ENCODE measurements around the gene PLA2G1B. TPM values are rescaled to one million over a fixed set of nuclear protein-coding genes. Genes with fewer than 3 reads are reported as not detected.
A peak's percentile ranks its signal among the peaks of the same experiment; 100 is the strongest.

The PLA2G1B gene
- total and polyA plus RNA-seq, 2 of the 13 experiments (the other 11 are each of a cell fraction or from before 2014, with no cell fraction given): 0.33 to 1.4 TPM

- TF ChIP-seq GMEB2 (CRISPR knock-in tag; IDR thresholded peaks at IDR 0.05; ENCODE audit: low read depth): no peak
- peak; percentile 43; the same call in 1 of the 2 replicates for TF ChIP-seq ATF2 (CRISPR knock-in tag; IDR thresholded peaks at IDR 0.05)
- TF ChIP-seq ERF (CRISPR knock-in tag; IDR thresholded peaks at IDR 0.05): peak; percentile 56
- TF ChIP-seq SOX13 (IDR thresholded peaks at IDR 0.05): 0 out of 2 replicates have a peak, but pooled peaks have one; percentile 28
- TF ChIP-seq SOX13 (CRISPR knock-in tag; conservative IDR thresholded peaks at IDR 0.05 in 1 of 2, IDR thresholded peaks at IDR 0.05 in 1 of 2): peak in 1 of 2 experiments; percentile 36; a peak in 1 of 4 replicates
- peak; percentile 49; the same call in 1 of the 2 replicates for TF ChIP-seq YEATS2 (CRISPR knock-in tag; IDR thresholded peaks at IDR 0.05; ENCODE audit: borderline replicate concordance)
- TF ChIP-seq ZBTB42 (CRISPR knock-in tag; IDR thresholded peaks at IDR 0.05): 0 out of 2 replicates have a peak, but pooled peaks have one; percentile 27
- TF ChIP-seq RFX3 (CRISPR knock-in tag; IDR thresholded peaks at IDR 0.05): no peak
- no peak for TF ChIP-seq PTBP1 (IDR thresholded peaks at IDR 0.05; ENCODE audit: low read depth, low read length, poor library complexity, severe bottlenecking)
- peak; percentile 40 for TF ChIP-seq GABPB1 (CRISPR knock-in tag; IDR thresholded peaks at IDR 0.05)
- TF ChIP-seq SAP130 (CRISPR knock-in tag; IDR thresholded peaks at IDR 0.05; ENCODE audit: low read depth): peak; percentile 91
- peak; percentile 80 for TF ChIP-seq FOXA3 (CRISPR knock-in tag; IDR thresholded peaks at IDR 0.05)
- TF ChIP-seq KMT2A (CRISPR knock-in tag; IDR thresholded peaks at IDR 0.05): peak; percentile 51; the same call in 1 of the 2 replicates
- TF ChIP-seq THAP11 (CRISPR knock-in tag; IDR thresholded peaks at IDR 0.05): peak; percentile 99
- TF ChIP-seq ZBTB25 (CRISPR knock-in tag; IDR thresholded peaks at IDR 0.05): 0 out of 2 replicates have a peak, but pooled peaks have one; percentile 19
- TF ChIP-seq STAG1 (CRISPR knock-in tag; IDR thresholded peaks at IDR 0.05): no peak
- TF ChIP-seq TBX3 (IDR thresholded peaks at IDR 0.05; ENCODE audit: borderline replicate concordance): peak; percentile 76; the same call in 1 of the 2 replicates
- TF ChIP-seq HNF4A (CRISPR knock-in tag; IDR thresholded peaks at IDR 0.05): 0 out of 2 replicates have a peak, but pooled peaks have one; percentile 28
- TF ChIP-seq FOXA1 (IDR thresholded peaks at IDR 0.05): peak; percentile 53
- peak; percentile 89 for TF ChIP-seq FOXA1 (CRISPR knock-in tag; IDR thresholded peaks at IDR 0.05)
- no peak for TF ChIP-seq ZNF253 (CRISPR knock-in tag; IDR thresholded peaks at IDR 0.05; ENCODE audit: borderline replicate concordance)
- TF ChIP-seq ARNTL (CRISPR knock-in tag; IDR thresholded peaks at IDR 0.05): 0 out of 2 replicates have a peak, but pooled peaks have one; percentile 66
- TF ChIP-seq, protein P1, sequence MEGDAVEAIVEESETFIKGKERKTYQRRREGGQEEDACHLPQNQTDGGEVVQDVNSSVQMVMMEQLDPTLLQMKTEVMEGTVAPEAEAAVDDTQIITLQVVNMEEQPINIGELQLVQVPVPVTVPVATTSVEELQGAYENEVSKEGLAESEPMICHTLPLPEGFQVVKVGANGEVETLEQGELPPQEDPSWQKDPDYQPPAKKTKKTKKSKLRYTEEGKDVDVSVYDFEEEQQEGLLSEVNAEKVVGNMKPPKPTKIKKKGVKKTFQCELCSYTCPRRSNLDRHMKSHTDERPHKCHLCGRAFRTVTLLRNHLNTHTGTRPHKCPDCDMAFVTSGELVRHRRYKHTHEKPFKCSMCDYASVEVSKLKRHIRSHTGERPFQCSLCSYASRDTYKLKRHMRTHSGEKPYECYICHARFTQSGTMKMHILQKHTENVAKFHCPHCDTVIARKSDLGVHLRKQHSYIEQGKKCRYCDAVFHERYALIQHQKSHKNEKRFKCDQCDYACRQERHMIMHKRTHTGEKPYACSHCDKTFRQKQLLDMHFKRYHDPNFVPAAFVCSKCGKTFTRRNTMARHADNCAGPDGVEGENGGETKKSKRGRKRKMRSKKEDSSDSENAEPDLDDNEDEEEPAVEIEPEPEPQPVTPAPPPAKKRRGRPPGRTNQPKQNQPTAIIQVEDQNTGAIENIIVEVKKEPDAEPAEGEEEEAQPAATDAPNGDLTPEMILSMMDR (CRISPR knock-in tag; IDR thresholded peaks at IDR 0.05): peak; percentile 82
- TF ChIP-seq MEIS1 (CRISPR knock-in tag; IDR thresholded peaks at IDR 0.05; ENCODE audit: borderline replicate concordance): 0 out of 2 replicates have a peak, but pooled peaks have one; percentile 34
Observed at GRCh38 chr12:120301962-120302815, 25.4 kb downstream of the PLA2G1B start, which contains the start of gene SIRT4 (continued).
